Fibroblast of lung (primary cell): ENCODE measurements around the gene MORN1. TPM values are rescaled to one million over a fixed set of nuclear protein-coding genes. Genes with fewer than 3 reads are reported as not detected.

Experiments used
- DNase-seq, 2 donors: peaks; one replicate each; pipeline versions ENCODE4 v3.0.0 to v3.0.0-alpha.2; 2010; ENCODE audit warnings: low read depth in 2 of 2
- H2AFZ ChIP-seq: 2 replicates; pipeline ENCODE4 v1.5.1; 2012; ENCODE audit warnings: low read length, control low read depth, inconsistent platforms
- H3K27ac ChIP-seq: 2 replicates; pipeline ENCODE4 v1.5.1; 2011; ENCODE audit warnings: low read length, control low read depth; ENCODE audit not compliant: insufficient read depth
- H3K27me3 ChIP-seq: 2 replicates; pipeline ENCODE4 v1.5.1; 2011; ENCODE audit warnings: mild to moderate bottlenecking, low read length; ENCODE audit not compliant: control insufficient read depth, insufficient read depth
- H3K36me3 ChIP-seq: 2 replicates; pipeline ENCODE4 v1.5.1; 2011; ENCODE audit warnings: low read length; ENCODE audit not compliant: control insufficient read depth, insufficient read depth
- H3K4me1 ChIP-seq: 2 replicates; pipeline ENCODE4 v1.5.1; 2011; ENCODE audit warnings: low read length; ENCODE audit not compliant: control insufficient read depth, insufficient read depth; ENCODE audit errors: extremely low read depth
- H3K4me2 ChIP-seq: 2 replicates; pipeline ENCODE4 v1.5.1; 2011; ENCODE audit warnings: low read length, control low read depth; ENCODE audit not compliant: insufficient read depth; ENCODE audit errors: extremely low read depth
- H3K4me3 ChIP-seq, 4 experiments: fragments of 200-600 bp in 1 of 4; sonication (generic) in 1 of 4; replicated peaks in 1 of 4; 2 replicates each; pipeline ENCODE4 v1.5.1; 2011 to 2016; ENCODE audit warnings: low read length in 4 of 4, low read depth in 3 of 4, mild to moderate bottlenecking in 3 of 4, control low read depth in 2 of 4, inconsistent platforms in 1 of 4, mixed read lengths in 1 of 4; ENCODE audit not compliant: insufficient read depth in 1 of 4; ENCODE audit errors: control extremely low read depth in 1 of 4
- H3K79me2 ChIP-seq: 2 replicates; pipeline ENCODE4 v1.5.1; 2012; ENCODE audit warnings: mild to moderate bottlenecking, low read length, inconsistent platforms; ENCODE audit not compliant: control insufficient read depth, insufficient read depth
- H3K9ac ChIP-seq: 2 replicates; pipeline ENCODE4 v1.5.1; 2011; ENCODE audit warnings: mild to moderate bottlenecking, low read length, control low read depth; ENCODE audit not compliant: insufficient read depth
- H3K9me3 ChIP-seq: 2 replicates; pipeline ENCODE4 v1.5.1; 2012; ENCODE audit warnings: low read depth, low read length; ENCODE audit not compliant: control insufficient read depth, insufficient read depth
- H4K20me1 ChIP-seq: 2 replicates; pipeline ENCODE4 v1.5.1; 2011; ENCODE audit warnings: low read length; ENCODE audit not compliant: control insufficient read depth, insufficient read depth; ENCODE audit errors: extremely low read depth
- EZH2 ChIP-seq: IDR thresholded peaks from 2 replicates; pipeline ENCODE4 v1.5.1; 2012; ENCODE audit warnings: low read length, control low read depth, mild to moderate bottlenecking; ENCODE audit errors: missing control alignments
- polyA plus RNA-seq, 2 donors: library from polyadenylated mRNA; depleted of rRNA in 1 of 2; stranded (reverse) in 1 of 2; unstranded in 1 of 2; fragments of >200 nt; gene quantifications; 2 replicates each; pipeline ENCODE4 v1.2.1, GENCODE V29; 2011 to 2012; ENCODE audit warnings: missing spikeins in 1 of 2
- total RNA-seq: library from RNA; depleted of rRNA; stranded (reverse); fragments of >200 nt; gene quantifications from 2 replicates; pipeline ENCODE4 v1.2.1, GENCODE V29; 2014
- TF ChIP-seq, protein P1 (sequence below), 2 donors: IDR thresholded peaks in 1 of 2; conservative IDR thresholded peaks in 1 of 2; 1 replicate in 1 of 2; 2 replicates in 1 of 2; pipeline ENCODE4 v1.5.1; 2011 to 2012; ENCODE audit warnings: low read length in 2 of 2, control low read depth in 1 of 2, inconsistent platforms in 1 of 2, low read depth in 1 of 2, mild to moderate bottlenecking in 1 of 2

The MORN1 gene
- total and polyA plus RNA-seq, 2 donors (not counting 1 experiment from before 2014, with no cell fraction given): 3.5 to 10.6 TPM

DNA sequence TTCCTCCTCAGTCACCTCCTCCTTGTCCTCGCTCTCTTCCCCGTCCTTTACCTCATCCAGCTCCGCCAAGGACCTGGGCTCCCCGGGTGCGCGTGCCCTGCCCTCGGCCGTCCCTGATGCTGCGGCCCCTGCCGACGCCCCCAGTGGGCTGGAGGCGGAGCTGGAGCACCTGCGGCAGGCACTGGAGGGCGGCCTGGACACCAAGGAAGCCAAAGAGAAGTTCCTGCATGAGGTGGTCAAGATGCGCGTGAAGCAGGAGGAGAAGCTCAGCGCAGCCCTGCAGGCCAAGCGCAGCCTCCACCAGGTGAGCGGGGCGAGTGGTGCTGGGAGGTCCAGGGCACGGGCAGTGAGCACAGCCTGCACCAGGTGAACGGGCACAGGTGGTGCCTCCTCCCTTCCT lies 87.1 kb downstream of the MORN1 start:
- Histone ChIP-seq H3K9ac (no peak overlapping the region), H3K4me3 (no peak overlapping the region), H3K4me2 (no peak overlapping the region), H4K20me1 (no peaks in the 10 kb centered on the region), H3K9me3 (no peaks in the 10 kb centered on the region), H2AFZ (no peak overlapping the region), H3K36me3 (peaks cover 33% of the 10 kb centered on the region), H3K4me1 (peaks cover 15% of the 10 kb centered on the region), H3K27me3 (no peaks in the 10 kb centered on the region), H3K79me2 (peaks cover 44% of the 10 kb centered on the region), H3K27ac (no peak overlapping the region)
- TF ChIP-seq, protein P1, sequence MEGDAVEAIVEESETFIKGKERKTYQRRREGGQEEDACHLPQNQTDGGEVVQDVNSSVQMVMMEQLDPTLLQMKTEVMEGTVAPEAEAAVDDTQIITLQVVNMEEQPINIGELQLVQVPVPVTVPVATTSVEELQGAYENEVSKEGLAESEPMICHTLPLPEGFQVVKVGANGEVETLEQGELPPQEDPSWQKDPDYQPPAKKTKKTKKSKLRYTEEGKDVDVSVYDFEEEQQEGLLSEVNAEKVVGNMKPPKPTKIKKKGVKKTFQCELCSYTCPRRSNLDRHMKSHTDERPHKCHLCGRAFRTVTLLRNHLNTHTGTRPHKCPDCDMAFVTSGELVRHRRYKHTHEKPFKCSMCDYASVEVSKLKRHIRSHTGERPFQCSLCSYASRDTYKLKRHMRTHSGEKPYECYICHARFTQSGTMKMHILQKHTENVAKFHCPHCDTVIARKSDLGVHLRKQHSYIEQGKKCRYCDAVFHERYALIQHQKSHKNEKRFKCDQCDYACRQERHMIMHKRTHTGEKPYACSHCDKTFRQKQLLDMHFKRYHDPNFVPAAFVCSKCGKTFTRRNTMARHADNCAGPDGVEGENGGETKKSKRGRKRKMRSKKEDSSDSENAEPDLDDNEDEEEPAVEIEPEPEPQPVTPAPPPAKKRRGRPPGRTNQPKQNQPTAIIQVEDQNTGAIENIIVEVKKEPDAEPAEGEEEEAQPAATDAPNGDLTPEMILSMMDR (conservative IDR thresholded peaks at IDR 0.05 in 1 of 2, IDR thresholded peaks at IDR 0.05 in 1 of 2; ENCODE audit: low read depth in 1 of 2, low read length in 2 of 2): no peak
- TF ChIP-seq EZH2: no peak
- DNase-seq: no peak

DNA sequence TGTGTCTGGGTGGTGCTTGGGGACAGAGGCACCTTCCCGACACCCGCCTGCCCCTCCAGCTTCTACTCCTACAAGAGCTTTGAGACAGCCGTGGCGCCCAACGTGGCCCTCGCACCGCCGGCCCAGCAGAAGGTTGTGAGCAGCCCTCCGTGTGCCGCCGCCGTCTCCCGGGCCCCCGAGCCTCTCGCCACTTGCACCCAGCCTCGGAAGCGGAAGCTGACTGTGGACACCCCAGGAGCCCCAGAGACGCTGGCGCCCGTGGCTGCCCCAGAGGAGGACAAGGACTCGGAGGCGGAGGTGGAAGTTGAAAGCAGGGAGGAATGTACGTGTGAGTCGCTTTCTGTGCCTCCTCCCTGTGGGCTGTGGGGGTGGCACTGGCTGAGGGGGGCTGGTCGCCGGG lies 87.6 kb downstream of the MORN1 start:
- peaks cover 33% of the 10 kb centered on the region for H3K36me3 ChIP-seq
- DNase-seq: no peak
- H3K4me3 ChIP-seq: no peak overlapping the region
- H3K79me2 ChIP-seq: peaks cover 49% of the 10 kb centered on the region
- H3K27ac ChIP-seq: no peak overlapping the region
- no peaks in the 10 kb centered on the region for H3K27me3 ChIP-seq
- TF ChIP-seq, protein P1 (conservative IDR thresholded peaks at IDR 0.05 in 1 of 2, IDR thresholded peaks at IDR 0.05 in 1 of 2; ENCODE audit: low read depth in 1 of 2, low read length in 2 of 2): no peak
- no peak for TF ChIP-seq EZH2
- H3K9ac ChIP-seq: no peak overlapping the region
- no peaks in the 10 kb centered on the region for H3K9me3 ChIP-seq
- H3K4me1 ChIP-seq: peaks cover 18% of the 10 kb centered on the region
- no peaks in the 10 kb centered on the region for H4K20me1 ChIP-seq
- no peak overlapping the region for H3K4me2 ChIP-seq
- H2AFZ ChIP-seq: no peak overlapping the region

DNA sequence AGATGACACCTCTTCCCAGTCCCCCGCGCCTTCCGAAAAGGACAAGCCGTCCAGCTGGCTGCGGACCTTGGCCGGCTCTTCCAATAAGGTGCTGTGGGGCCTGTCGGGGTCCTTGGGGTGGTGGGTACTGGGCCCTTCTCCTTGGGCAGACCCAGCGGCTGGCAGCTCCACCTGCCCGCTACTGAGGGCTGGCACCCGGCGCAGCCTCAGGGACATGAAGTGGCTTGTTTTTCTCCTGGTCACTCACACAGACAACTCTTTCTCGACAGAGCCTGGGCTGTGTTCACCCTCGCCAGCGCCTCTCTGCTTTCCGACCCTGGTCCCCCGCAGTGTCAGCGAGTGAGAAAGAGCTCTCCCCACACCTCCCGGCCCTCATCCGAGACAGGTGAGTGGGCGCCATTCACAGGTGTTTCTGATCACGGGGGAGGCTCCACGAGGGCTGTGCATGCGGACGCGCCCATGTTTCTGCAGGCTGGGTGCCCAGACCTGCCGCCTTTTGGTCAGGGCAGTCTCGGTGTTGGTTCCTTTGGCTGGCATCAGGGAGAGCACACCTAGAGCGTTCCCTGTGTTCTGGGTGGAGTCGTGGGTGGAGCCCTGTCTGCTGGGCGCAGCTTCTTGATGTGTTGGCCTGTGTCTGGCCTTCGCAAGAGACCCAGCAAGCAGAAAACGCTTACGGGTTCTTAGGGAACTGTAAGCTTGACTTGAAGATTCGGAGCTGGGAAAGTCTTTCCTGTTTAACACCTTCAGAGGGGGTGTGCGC lies 88.2 kb downstream of the MORN1 start:
- Histone ChIP-seq H3K4me2 (no peak overlapping the region), H3K36me3 (peaks cover 28% of the 10 kb centered on the region), H3K9ac (no peak overlapping the region), H3K79me2 (peaks cover 54% of the 10 kb centered on the region), H3K27ac (no peak overlapping the region), H3K4me1 (peaks cover 19% of the 10 kb centered on the region), H4K20me1 (no peaks in the 10 kb centered on the region), H3K9me3 (no peaks in the 10 kb centered on the region), H3K4me3 (no peak overlapping the region), H2AFZ (no peak overlapping the region), H3K27me3 (no peaks in the 10 kb centered on the region)
- no peak for TF ChIP-seq EZH2
- TF ChIP-seq, protein P1 (conservative IDR thresholded peaks at IDR 0.05 in 1 of 2, IDR thresholded peaks at IDR 0.05 in 1 of 2; ENCODE audit: low read depth in 1 of 2, low read length in 2 of 2): no peak
- DNase-seq: no peak
